ENCODE measurements around the gene MYRIP.

DNA sequence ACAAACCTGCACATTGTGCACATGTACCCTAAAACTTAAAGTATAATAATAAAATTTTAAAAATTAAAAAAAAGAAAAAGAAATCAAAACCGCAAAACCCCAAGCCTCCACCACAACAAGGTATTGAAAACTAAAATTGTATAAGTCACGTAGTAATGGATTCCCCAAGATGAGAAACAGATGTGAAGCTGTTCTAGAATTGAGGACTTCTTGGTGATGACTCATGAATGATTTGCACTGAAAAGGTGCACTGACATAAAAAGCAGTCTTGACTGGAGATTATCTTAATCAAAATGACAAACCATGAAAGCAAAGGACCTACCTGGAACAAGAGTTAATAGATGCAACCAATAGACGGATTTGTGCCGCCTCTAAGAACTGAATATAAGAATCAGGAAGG lies 225.8 kb downstream of the MYRIP start:
- TF ChIP-seq POLR2A (IDR thresholded peaks at IDR 0.05; ENCODE audit: low read depth, low read length) (no peak), POLR2AphosphoS5 (IDR thresholded peaks at IDR 0.05; ENCODE audit: low read depth, low read length) (no peak), TAF1 (IDR thresholded peaks at IDR 0.05; ENCODE audit: borderline replicate concordance, low read depth, low read length) (no peak)

All from GM12892 (cell line).